Ishikawa (cell line): Measurements from ENCODE around the gene FCN2.

Experiments
- CEBPB ChIP-seq: IDR thresholded peaks from 2 replicates; pipeline ENCODE4 v1.6.1; 2012
- CREB1 ChIP-seq: IDR thresholded peaks from 2 replicates; pipeline ENCODE4 v1.6.1; 2012; ENCODE audit warnings: low read depth
- EGR1 ChIP-seq: IDR thresholded peaks from 2 replicates; pipeline ENCODE4 v1.6.1; 2012
- EP300 ChIP-seq: IDR thresholded peaks from 2 replicates; pipeline ENCODE4 v1.6.1; 2012; ENCODE audit warnings: borderline replicate concordance
- FOXM1 ChIP-seq: IDR thresholded peaks from 2 replicates; pipeline ENCODE4 v1.6.1; 2012; ENCODE audit warnings: low read depth, borderline replicate concordance
- MAX ChIP-seq: IDR thresholded peaks from 2 replicates; pipeline ENCODE4 v1.6.1; 2012
- NFIC ChIP-seq: IDR thresholded peaks from 2 replicates; pipeline ENCODE4 v1.6.1; 2012
- RAD21 ChIP-seq: IDR thresholded peaks from 2 replicates; pipeline ENCODE4 v1.6.1; 2012; ENCODE audit warnings: low read depth
- TCF12 ChIP-seq: IDR thresholded peaks from 2 replicates; pipeline ENCODE4 v1.6.1; 2012; ENCODE audit warnings: low read depth
- USF1 ChIP-seq: IDR thresholded peaks from 2 replicates; pipeline ENCODE4 v1.6.1; 2012
- YY1 ChIP-seq: IDR thresholded peaks from 2 replicates; pipeline ENCODE4 v1.6.1; 2012; ENCODE audit warnings: low read depth
- ZBTB7A ChIP-seq: IDR thresholded peaks from 2 replicates; pipeline ENCODE4 v1.6.1; 2012; ENCODE audit warnings: low read depth
- TF ChIP-seq, protein P1 (sequence below): IDR thresholded peaks from 2 replicates; pipeline ENCODE4 v1.6.1; 2012; ENCODE audit warnings: low read depth, mild to moderate bottlenecking

DNA sequence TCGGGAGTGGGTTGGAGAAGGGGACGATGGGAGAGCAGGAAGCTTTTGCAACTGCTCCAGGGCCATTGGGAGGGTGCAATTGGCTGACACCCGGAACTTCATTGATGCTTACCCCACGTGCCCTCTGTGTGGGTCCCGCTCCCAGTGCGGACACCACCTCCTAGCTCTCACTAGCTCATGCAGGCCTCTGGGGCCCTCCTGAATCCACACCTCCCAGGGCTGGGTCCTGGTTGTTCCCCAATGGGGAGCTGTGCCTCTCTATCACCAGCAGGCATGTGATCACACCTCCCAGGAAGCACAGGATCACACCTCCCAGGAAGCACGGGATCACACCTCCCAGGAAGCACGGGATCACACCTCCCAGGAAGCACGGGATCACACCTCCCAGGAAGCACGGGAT is 32.1 kb upstream of the FCN2 start:
- TF ChIP-seq FOXM1: no peak
- TF ChIP-seq USF1: no peak
- no peak for TF ChIP-seq CREB1
- no peak for TF ChIP-seq NFIC
- TF ChIP-seq YY1: no peak
- TF ChIP-seq TCF12: no peak
- no peak for TF ChIP-seq RAD21
- TF ChIP-seq CEBPB: no peak
- no peak for TF ChIP-seq EGR1
- TF ChIP-seq MAX: no peak
- TF ChIP-seq, protein P1, sequence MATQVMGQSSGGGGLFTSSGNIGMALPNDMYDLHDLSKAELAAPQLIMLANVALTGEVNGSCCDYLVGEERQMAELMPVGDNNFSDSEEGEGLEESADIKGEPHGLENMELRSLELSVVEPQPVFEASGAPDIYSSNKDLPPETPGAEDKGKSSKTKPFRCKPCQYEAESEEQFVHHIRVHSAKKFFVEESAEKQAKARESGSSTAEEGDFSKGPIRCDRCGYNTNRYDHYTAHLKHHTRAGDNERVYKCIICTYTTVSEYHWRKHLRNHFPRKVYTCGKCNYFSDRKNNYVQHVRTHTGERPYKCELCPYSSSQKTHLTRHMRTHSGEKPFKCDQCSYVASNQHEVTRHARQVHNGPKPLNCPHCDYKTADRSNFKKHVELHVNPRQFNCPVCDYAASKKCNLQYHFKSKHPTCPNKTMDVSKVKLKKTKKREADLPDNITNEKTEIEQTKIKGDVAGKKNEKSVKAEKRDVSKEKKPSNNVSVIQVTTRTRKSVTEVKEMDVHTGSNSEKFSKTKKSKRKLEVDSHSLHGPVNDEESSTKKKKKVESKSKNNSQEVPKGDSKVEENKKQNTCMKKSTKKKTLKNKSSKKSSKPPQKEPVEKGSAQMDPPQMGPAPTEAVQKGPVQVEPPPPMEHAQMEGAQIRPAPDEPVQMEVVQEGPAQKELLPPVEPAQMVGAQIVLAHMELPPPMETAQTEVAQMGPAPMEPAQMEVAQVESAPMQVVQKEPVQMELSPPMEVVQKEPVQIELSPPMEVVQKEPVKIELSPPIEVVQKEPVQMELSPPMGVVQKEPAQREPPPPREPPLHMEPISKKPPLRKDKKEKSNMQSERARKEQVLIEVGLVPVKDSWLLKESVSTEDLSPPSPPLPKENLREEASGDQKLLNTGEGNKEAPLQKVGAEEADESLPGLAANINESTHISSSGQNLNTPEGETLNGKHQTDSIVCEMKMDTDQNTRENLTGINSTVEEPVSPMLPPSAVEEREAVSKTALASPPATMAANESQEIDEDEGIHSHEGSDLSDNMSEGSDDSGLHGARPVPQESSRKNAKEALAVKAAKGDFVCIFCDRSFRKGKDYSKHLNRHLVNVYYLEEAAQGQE: no peak
- no peak for TF ChIP-seq EP300
- no peak for TF ChIP-seq ZBTB7A
